Measurements from ENCODE around the gene EDAR. TPM values are rescaled to one million over a fixed set of nuclear protein-coding genes. Genes with fewer than 3 reads are reported as not detected.

The EDAR gene
- total RNA-seq, 3 donors from 2014 or later, result 0.25 to 0.81 (median 0.60) TPM

DNA sequence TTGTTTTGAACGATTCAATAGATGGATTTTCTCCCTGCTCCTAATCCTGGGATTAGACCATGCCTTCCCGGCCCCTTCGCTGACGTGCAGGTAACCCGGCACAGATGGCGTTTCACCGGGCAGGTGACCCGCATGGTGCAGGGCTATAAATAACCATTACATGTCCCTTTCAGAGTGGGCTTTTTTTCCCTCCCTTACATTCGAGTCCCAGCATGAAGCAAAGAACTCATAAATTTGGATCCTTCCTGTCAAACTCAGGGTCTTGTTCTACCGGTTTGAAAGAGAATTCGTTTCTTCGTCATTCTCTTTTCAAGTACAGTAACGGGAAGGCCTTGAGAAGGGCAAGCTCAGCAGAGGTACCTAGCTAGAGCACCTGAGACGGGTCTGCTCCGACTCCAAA is 46.1 kb downstream of the EDAR start:
- Histone ChIP-seq H3K36me3 (ENCODE audit: low read depth) (no peaks in the 10 kb centered on the region), H3K4me3 (no peak overlapping the region), H3K9me3 (peaks cover 13% of the 10 kb centered on the region), H3K4me1 (ENCODE audit: low read depth) (no peaks in the 10 kb centered on the region)
- DNase-seq, result no peak
- intact Hi-C loops (cut with DNase I, micrococcal nuclease), result no loop called here
- TF ChIP-seq, protein P1, sequence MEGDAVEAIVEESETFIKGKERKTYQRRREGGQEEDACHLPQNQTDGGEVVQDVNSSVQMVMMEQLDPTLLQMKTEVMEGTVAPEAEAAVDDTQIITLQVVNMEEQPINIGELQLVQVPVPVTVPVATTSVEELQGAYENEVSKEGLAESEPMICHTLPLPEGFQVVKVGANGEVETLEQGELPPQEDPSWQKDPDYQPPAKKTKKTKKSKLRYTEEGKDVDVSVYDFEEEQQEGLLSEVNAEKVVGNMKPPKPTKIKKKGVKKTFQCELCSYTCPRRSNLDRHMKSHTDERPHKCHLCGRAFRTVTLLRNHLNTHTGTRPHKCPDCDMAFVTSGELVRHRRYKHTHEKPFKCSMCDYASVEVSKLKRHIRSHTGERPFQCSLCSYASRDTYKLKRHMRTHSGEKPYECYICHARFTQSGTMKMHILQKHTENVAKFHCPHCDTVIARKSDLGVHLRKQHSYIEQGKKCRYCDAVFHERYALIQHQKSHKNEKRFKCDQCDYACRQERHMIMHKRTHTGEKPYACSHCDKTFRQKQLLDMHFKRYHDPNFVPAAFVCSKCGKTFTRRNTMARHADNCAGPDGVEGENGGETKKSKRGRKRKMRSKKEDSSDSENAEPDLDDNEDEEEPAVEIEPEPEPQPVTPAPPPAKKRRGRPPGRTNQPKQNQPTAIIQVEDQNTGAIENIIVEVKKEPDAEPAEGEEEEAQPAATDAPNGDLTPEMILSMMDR (IDR thresholded peaks at IDR 0.05), result no peak
- ATAC-seq, result no peak

DNA sequence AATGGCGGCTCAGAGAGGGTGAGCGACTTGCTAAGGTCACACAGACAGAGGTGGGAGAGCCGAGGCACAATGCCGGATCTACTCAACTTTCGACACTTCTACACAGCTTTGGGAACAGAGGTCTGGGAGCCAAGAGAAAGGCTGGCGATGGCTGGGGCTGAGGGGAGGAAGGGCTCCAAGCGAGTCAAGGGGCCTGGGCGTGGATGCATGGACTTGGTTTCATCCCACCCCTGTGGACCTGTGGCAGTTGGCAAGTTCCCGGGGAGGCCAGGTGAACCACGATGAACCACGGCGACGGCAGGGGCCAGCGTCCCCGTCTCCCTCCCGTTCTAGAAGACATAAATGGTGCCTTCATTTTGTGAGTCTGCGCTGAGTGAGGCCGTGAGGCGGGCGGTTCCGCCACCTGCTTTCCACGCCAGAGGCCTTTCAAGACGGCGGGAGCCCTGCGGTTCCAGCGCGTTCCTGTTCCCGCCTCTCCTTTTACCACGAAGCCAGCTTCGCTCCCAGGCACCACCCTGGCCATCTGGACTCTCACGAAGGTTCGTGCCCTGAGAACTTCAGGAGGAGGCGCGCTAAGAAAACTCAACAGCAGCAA is 46.7 kb downstream of the EDAR start:
- intact Hi-C loops (cut with DNase I, micrococcal nuclease), result no loop called here
- DNase-seq, result no peak
- TF ChIP-seq, protein P1 (IDR thresholded peaks at IDR 0.05), result no peak
- no peak overlapping the region for H3K4me3 ChIP-seq
- H3K4me1 ChIP-seq (ENCODE audit: low read depth), result no peaks in the 10 kb centered on the region
- no peaks in the 10 kb centered on the region for H3K36me3 ChIP-seq (ENCODE audit: low read depth)
- no peak for ATAC-seq
- H3K9me3 ChIP-seq, result peaks cover 8% of the 10 kb centered on the region

DNA sequence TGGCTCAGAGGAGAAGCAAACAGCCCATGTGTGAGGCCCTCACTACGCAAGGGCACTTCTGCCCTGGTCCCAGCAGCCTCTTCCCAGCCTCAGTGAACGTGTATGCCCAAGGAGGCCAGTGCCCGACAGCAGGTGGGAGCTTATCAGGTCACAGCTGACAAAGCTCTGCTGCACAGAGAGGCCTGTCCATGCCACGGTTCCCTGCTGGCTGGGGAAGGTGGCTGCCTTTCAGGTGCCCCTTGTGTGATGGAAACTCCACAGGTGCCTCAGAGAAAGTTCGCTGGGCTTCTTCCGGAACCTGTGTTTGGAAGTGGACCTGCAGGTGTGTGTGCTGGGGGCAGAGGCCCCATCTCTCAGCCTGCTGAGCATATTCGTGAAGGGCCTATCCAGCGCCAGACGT is 47.3 kb downstream of the EDAR start:
- no peaks in the 10 kb centered on the region for H3K4me1 ChIP-seq (ENCODE audit: low read depth)
- no peak for ATAC-seq
- no peaks in the 10 kb centered on the region for H3K36me3 ChIP-seq (ENCODE audit: low read depth)
- peaks cover 2% of the 10 kb centered on the region for H3K9me3 ChIP-seq
- DNase-seq, result no peak
- TF ChIP-seq, protein P1 (IDR thresholded peaks at IDR 0.05), result no peak
- intact Hi-C loops (cut with DNase I, micrococcal nuclease), result no loop called here
- no peak overlapping the region for H3K4me3 ChIP-seq

DNA sequence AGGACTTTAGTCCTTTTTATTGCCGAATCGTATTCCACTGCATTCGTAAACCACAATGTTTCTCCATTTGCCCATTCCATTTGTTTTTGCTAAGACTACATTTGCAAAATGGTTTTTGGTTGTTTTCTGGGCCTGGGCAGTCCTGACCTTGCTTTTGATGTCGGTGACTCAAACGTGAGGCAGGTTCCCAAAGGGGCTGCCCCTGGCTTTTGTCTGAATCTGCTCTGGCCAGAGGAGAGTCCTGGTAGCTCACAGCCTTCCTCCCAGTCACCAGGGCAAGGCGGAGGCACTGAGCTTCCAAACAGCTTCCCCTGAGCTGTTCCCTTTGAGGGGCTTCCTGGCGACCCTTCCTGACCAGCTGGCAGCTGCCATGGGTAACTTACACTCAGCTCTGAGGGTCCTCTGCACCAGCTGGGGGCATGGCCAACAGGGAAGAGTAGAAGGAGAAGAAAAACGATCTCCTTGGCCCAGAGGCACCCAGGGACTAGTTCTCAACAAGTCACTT is 47.8 kb downstream of the EDAR start:
- no peak for DNase-seq
- no peaks in the 10 kb centered on the region for H3K9me3 ChIP-seq
- H3K36me3 ChIP-seq (ENCODE audit: low read depth), result no peaks in the 10 kb centered on the region
- H3K4me1 ChIP-seq (ENCODE audit: low read depth), result no peaks in the 10 kb centered on the region
- no peak overlapping the region for H3K4me3 ChIP-seq
- ATAC-seq, result no peak
- intact Hi-C loops (cut with DNase I, micrococcal nuclease), result no loop called here
- TF ChIP-seq, protein P1 (IDR thresholded peaks at IDR 0.05), result no peak

DNA sequence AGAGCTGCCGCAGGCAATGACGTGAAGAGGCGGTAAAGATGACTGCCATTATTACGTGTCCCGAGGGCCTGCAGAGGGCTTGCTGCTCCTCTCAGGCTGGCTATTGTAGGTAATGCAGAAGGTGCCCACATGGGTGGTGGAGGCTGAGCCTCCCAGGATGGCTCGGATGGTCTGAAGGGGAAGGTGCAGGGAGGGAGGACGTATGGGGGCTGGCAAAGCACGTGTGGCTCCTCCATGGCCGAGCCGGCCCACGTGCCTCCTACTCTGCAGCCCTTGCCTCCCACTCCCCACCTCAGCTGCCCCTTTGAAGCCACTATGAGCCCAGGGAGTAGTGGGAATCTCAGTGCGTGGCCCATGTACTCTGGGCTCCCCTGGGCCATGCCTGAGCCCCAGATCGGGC is 48.9 kb downstream of the EDAR start:
- peaks cover under 1% of the 10 kb centered on the region for H3K4me1 ChIP-seq (ENCODE audit: low read depth)
- H3K4me3 ChIP-seq, result no peak overlapping the region
- DNase-seq (no peak), ATAC-seq (no peak)
- H3K9me3 ChIP-seq, result no peaks in the 10 kb centered on the region
- H3K36me3 ChIP-seq (ENCODE audit: low read depth), result no peaks in the 10 kb centered on the region
- TF ChIP-seq, protein P1 (IDR thresholded peaks at IDR 0.05), result no peak
- intact Hi-C loops (cut with DNase I, micrococcal nuclease), result no loop called here

All from mucosa of descending colon (tissue), 3 donors.